HG02943 (cell line): ENCODE data around the gene PINK1.

ENCODE experiments used
- ATAC-seq: cut with Tn5 transposase; IDR thresholded peaks from one replicate; pipeline ENCODE4 v1.9.1; 2021; ENCODE audit warnings: mild to moderate bottlenecking, low read depth, moderate library complexity; ENCODE audit not compliant: unreplicated experiment

Gene PINK1

DNA sequence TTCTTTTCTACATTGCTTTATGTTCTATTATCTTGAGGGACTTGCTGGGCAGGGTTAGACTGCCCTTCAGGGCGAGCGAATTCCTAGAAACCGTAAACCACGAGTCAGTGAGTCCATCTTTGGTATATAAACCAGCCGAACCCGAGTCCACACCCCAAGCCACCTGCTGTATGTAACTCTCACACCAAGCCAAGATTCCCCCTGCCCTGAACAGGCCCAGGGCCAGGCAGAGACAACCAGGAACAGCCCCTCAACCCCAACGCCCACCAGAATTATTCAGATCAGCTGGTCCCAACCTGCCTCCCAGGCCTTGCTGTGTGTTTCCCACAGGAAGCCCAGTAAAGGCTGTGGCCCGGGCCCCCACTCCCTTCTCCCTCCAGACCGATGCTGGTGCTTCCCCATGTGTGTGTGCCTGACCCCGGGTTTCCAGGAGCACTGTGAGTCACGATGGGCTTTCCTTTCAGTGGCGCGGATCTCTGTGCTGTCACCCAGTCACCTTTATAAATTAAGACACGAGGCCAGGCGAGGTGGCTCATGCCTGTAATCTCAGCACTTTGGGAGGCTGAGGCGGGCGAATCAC lies 67.5 kb downstream of the PINK1 start:
- ATAC-seq = no peak
